Measurements from ENCODE around the gene APOF. TPM values are rescaled to one million over a fixed set of nuclear protein-coding genes. Genes with fewer than 3 reads are reported as not detected.
"Not testable (repeated sequence)": the region's sequence is repeated elsewhere in the genome, so short reads cannot be mapped to it uniquely, and the experiment has no call there.

The APOF gene
- total and polyA plus RNA-seq, 9 of the 15 experiments (the other 6 are each of a cell fraction or from before 2014, with no cell fraction given) = 0.09 to 0.15 (median 0.12) TPM; not detected in 5

- Histone ChIP-seq H3K9ac (ENCODE audit: insufficient read depth in 1 of 2, low read depth in 2 of 2, low read length in 2 of 2) (no peak overlapping the region), H2AFZ (ENCODE audit: low read depth, low read length) (no peak overlapping the region), H4K20me1 (replicated peaks; ENCODE audit: control insufficient read depth, insufficient read depth, low read length) (no peaks in the 10 kb centered on the region), H3K9me3 (replicated peaks; ENCODE audit: control insufficient read depth, insufficient read depth, low read depth, low read length) (no peaks in the 10 kb centered on the region), H3K36me3 (ENCODE audit: control insufficient read depth, insufficient read depth, low read length) (peaks cover 5% of the 10 kb centered on the region; the same call in 1 of the 3 replicates), H3K27me3 (ENCODE audit: control insufficient read depth in 2 of 2, insufficient read depth in 2 of 2, low read length in 2 of 2) (no peaks in the 10 kb centered on the region), H3K79me2 (ENCODE audit: control insufficient read depth, insufficient read depth, low read length) (no peaks in the 10 kb centered on the region), H3K4me2 (ENCODE audit: insufficient read depth, low read length) (no peak overlapping the region), H3K4me1 (replicated peaks in 1 of 2; ENCODE audit: control insufficient read depth in 2 of 2, insufficient read depth in 2 of 2, low read length in 2 of 2) (peaks cover 0 to 8% of the 10 kb centered on the region in 2 experiments; a peak in 1 of 5 replicates), H3K27ac (ENCODE audit: extremely low read depth, low read depth, low read length) (no peak overlapping the region), H3K9me1 (ENCODE audit: control insufficient read depth, insufficient read depth, low read length) (no peaks in the 10 kb centered on the region), H3K4me3 (no peak overlapping the region)
- ChIA-PET CTCF (ENCODE audit: low intra/inter-chr PET ratio) (no interaction called here), POLR2A (interaction anchor here (0.5 kb wide), 1 partner anchor 51 kb away, joined by 3 read pairs; no protein-coding TSS in a partner anchor)
- intact Hi-C loops (cut with micrococcal nuclease) = no loop called here
- FAIRE-seq (no peak), ATAC-seq (no peak), DNase-seq (ENCODE audit: extremely low read depth in 1 of 4, low spot score in 3 of 4) (no peak)
- 48% methylated on average over 5 of the region's 5 CpGs for WGBS (ENCODE audit: insufficient coverage, low coverage, missing lambda C conversion rate)
- in situ Hi-C loops (cut with MboI) = no loop called here
- BruUV-seq (replicated peaks) = no TSS peak
- TF ChIP-seq HOXB6 (CRISPR knock-in tag; IDR thresholded peaks at IDR 0.05; ENCODE audit: borderline replicate concordance) = no peak
- no peak for TF ChIP-seq SAFB (IDR thresholded peaks at IDR 0.05; ENCODE audit: borderline replicate concordance, low read depth, low read length)
- TF ChIP-seq ZNF316 (IDR thresholded peaks at IDR 0.05) = peak; percentile 46
- TF ChIP-seq C11orf30 (IDR thresholded peaks at IDR 0.05; ENCODE audit: low read depth) = 0 out of 2 replicates have a peak, but pooled peaks have one; percentile 10
These were observed 46.3 kb upstream of the APOF start for GRCh38 chr12:56408799-56409417.

GRCh38 chr12:56404227-56404626 is 41.6 kb upstream of the APOF start:
- FAIRE-seq; H2AFZ ChIP-seq (ENCODE audit: low read depth, low read length); H3K36me3 ChIP-seq (ENCODE audit: control insufficient read depth, insufficient read depth, low read length); BruUV-seq (replicated peaks); H3K9ac ChIP-seq (ENCODE audit: insufficient read depth in 1 of 2, low read depth in 2 of 2, low read length in 2 of 2); H3K9me3 ChIP-seq (replicated peaks; ENCODE audit: control insufficient read depth, insufficient read depth, low read depth, low read length); H3K4me1 ChIP-seq (replicated peaks in 1 of 2; ENCODE audit: control insufficient read depth in 2 of 2, insufficient read depth in 2 of 2, low read length in 2 of 2); intact Hi-C loops (cut with micrococcal nuclease); H3K4me3 ChIP-seq; H3K9me1 ChIP-seq (ENCODE audit: control insufficient read depth, insufficient read depth, low read length); H3K4me2 ChIP-seq (ENCODE audit: insufficient read depth, low read length); H4K20me1 ChIP-seq (replicated peaks; ENCODE audit: control insufficient read depth, insufficient read depth, low read length); H3K27me3 ChIP-seq (ENCODE audit: control insufficient read depth in 2 of 2, insufficient read depth in 2 of 2, low read length in 2 of 2); DNase-seq (ENCODE audit: extremely low read depth in 1 of 4, low spot score in 3 of 4); ATAC-seq; in situ Hi-C loops (cut with MboI); H3K79me2 ChIP-seq (ENCODE audit: control insufficient read depth, insufficient read depth, low read length); POLR2A ChIA-PET; H3K27ac ChIP-seq (ENCODE audit: extremely low read depth, low read depth, low read length); CTCF ChIA-PET (ENCODE audit: low intra/inter-chr PET ratio): not testable (repeated sequence)
- TF ChIP-seq CBFA2T2 (conservative IDR thresholded peaks at IDR 0.05) = 0 out of 2 replicates have a peak, but pooled peaks have one; percentile 26
- peak; percentile 81 for TF ChIP-seq TFE3 (CRISPR knock-in tag; IDR thresholded peaks at IDR 0.05)
- peak; percentile 62 for TF ChIP-seq RAD51 (IDR thresholded peaks at IDR 0.05; ENCODE audit: borderline replicate concordance, low read depth)
- 45% methylated on average over 3 of the region's 3 CpGs for WGBS (ENCODE audit: insufficient coverage, low coverage, missing lambda C conversion rate)

- BruUV-seq (replicated peaks); POLR2A ChIA-PET: not testable (repeated sequence)
These were observed 39.0 kb upstream of the APOF start for GRCh38 chr12:56401612-56402011.

More at GRCh38 chr12:56401612-56402011, 39.0 kb upstream of the APOF start:
- H4K20me1 ChIP-seq (replicated peaks; ENCODE audit: control insufficient read depth, insufficient read depth, low read length); H2AFZ ChIP-seq (ENCODE audit: low read depth, low read length); H3K4me2 ChIP-seq (ENCODE audit: insufficient read depth, low read length); FAIRE-seq; CTCF ChIA-PET (ENCODE audit: low intra/inter-chr PET ratio); in situ Hi-C loops (cut with MboI); H3K36me3 ChIP-seq (ENCODE audit: control insufficient read depth, insufficient read depth, low read length); H3K9ac ChIP-seq (ENCODE audit: insufficient read depth in 1 of 2, low read depth in 2 of 2, low read length in 2 of 2); H3K27me3 ChIP-seq (ENCODE audit: control insufficient read depth in 2 of 2, insufficient read depth in 2 of 2, low read length in 2 of 2); H3K9me1 ChIP-seq (ENCODE audit: control insufficient read depth, insufficient read depth, low read length); H3K79me2 ChIP-seq (ENCODE audit: control insufficient read depth, insufficient read depth, low read length); H3K9me3 ChIP-seq (replicated peaks; ENCODE audit: control insufficient read depth, insufficient read depth, low read depth, low read length); DNase-seq (ENCODE audit: extremely low read depth in 1 of 4, low spot score in 3 of 4); ATAC-seq; H3K27ac ChIP-seq (ENCODE audit: extremely low read depth, low read depth, low read length); H3K4me1 ChIP-seq (replicated peaks in 1 of 2; ENCODE audit: control insufficient read depth in 2 of 2, insufficient read depth in 2 of 2, low read length in 2 of 2); H3K4me3 ChIP-seq: not testable (repeated sequence)
- intact Hi-C loops (cut with micrococcal nuclease) = loop anchor here (2.0 kb wide), 1 partner anchor 25 kb away; no protein-coding TSS in a partner anchor

All from K562 (cell line).